Mononuclear cell (primary cell): ENCODE results near the gene ZNF205. TPM values are rescaled to one million over a fixed set of nuclear protein-coding genes. Genes with fewer than 3 reads are reported as not detected.

Source experiments
- H3K27me3 ChIP-seq: 2 replicates; pipeline ENCODE4 v1.6.0; 2011; ENCODE audit warnings: low read length, control low read depth; ENCODE audit not compliant: insufficient read depth
- H3K4me1 ChIP-seq: 2 replicates; pipeline ENCODE4 v1.5.1; 2011; ENCODE audit warnings: mild to moderate bottlenecking, low read length, control low read depth; ENCODE audit not compliant: insufficient read depth
- H3K4me3 ChIP-seq: 2 replicates; pipeline ENCODE4 v1.5.1; 2011; ENCODE audit warnings: mild to moderate bottlenecking, low read length, moderate library complexity
- H3K9me3 ChIP-seq: 2 replicates; pipeline ENCODE4 v1.5.1; 2011; ENCODE audit warnings: low read depth, mild to moderate bottlenecking, control low read depth, low read length
- total RNA-seq: library from RNA; depleted of rRNA; stranded (reverse); fragments of >200 nt; gene quantifications from one replicate; pipeline ENCODE4 v1.2.3, GENCODE V29; 2012

The ZNF205 gene
- total RNA-seq, 1 donor: 0.52 TPM

- H3K9me3 ChIP-seq: no peaks in the 10 kb centered on the region
- no peaks in the 10 kb centered on the region for H3K4me1 ChIP-seq
- H3K4me3 ChIP-seq: no peak overlapping the region
- no peaks in the 10 kb centered on the region for H3K27me3 ChIP-seq
Measured at GRCh38 chr16:3113765-3114479, 1.5 kb downstream of the ZNF205 start.

GRCh38 chr16:3115003-3115402 is 2.6 kb downstream of the ZNF205 start:
- Histone ChIP-seq H3K4me3 (no peak overlapping the region), H3K9me3 (no peaks in the 10 kb centered on the region), H3K27me3 (no peaks in the 10 kb centered on the region), H3K4me1 (no peaks in the 10 kb centered on the region)

GRCh38 chr16:3115561-3115960 is 3.2 kb downstream of the ZNF205 start:
- Histone ChIP-seq H3K27me3 (no peaks in the 10 kb centered on the region), H3K4me3 (no peak overlapping the region), H3K4me1 (no peaks in the 10 kb centered on the region), H3K9me3 (no peaks in the 10 kb centered on the region)

- Histone ChIP-seq H3K4me3 (no peak overlapping the region), H3K27me3 (no peaks in the 10 kb centered on the region), H3K9me3 (no peaks in the 10 kb centered on the region), H3K4me1 (peaks cover 2% of the 10 kb centered on the region)
Measured at GRCh38 chr16:3118204-3118790, 5.9 kb downstream of the ZNF205 start.

- Histone ChIP-seq H3K4me1 (peaks cover 7% of the 10 kb centered on the region), H3K4me3 (no peak overlapping the region), H3K27me3 (no peaks in the 10 kb centered on the region), H3K9me3 (no peaks in the 10 kb centered on the region)
Measured at GRCh38 chr16:3118846-3119245, 6.5 kb downstream of the ZNF205 start.

GRCh38 chr16:3119286-3119685 is 6.9 kb downstream of the ZNF205 start:
- Histone ChIP-seq H3K4me3 (no peak overlapping the region), H3K4me1 (peaks cover 10% of the 10 kb centered on the region), H3K27me3 (no peaks in the 10 kb centered on the region), H3K9me3 (no peaks in the 10 kb centered on the region)

- no peak overlapping the region for H3K4me3 ChIP-seq
- peaks cover 12% of the 10 kb centered on the region for H3K4me1 ChIP-seq
- no peaks in the 10 kb centered on the region for H3K9me3 ChIP-seq
- no peaks in the 10 kb centered on the region for H3K27me3 ChIP-seq
Measured at GRCh38 chr16:3119701-3120408, 7.5 kb downstream of the ZNF205 start.

- Histone ChIP-seq H3K4me1 (peaks cover 18% of the 10 kb centered on the region), H3K9me3 (no peaks in the 10 kb centered on the region), H3K27me3 (no peaks in the 10 kb centered on the region), H3K4me3 (no peak overlapping the region)
Measured at GRCh38 chr16:3120435-3120834, 8.0 kb downstream of the ZNF205 start.

GRCh38 chr16:3121851-3122467 is 9.6 kb downstream of the ZNF205 start:
- Histone ChIP-seq H3K4me3 (no peak overlapping the region), H3K27me3 (no peaks in the 10 kb centered on the region), H3K4me1 (peaks cover 18% of the 10 kb centered on the region), H3K9me3 (no peaks in the 10 kb centered on the region)

GRCh38 chr16:3122926-3123570 is 10.7 kb downstream of the ZNF205 start:
- Histone ChIP-seq H3K4me3 (no peak overlapping the region), H3K4me1 (peaks cover 23% of the 10 kb centered on the region), H3K27me3 (no peaks in the 10 kb centered on the region), H3K9me3 (no peaks in the 10 kb centered on the region)

- H3K4me1 ChIP-seq: peaks cover 35% of the 10 kb centered on the region
- H3K4me3 ChIP-seq: peak overlapping the region; percentile 49
- no peaks in the 10 kb centered on the region for H3K27me3 ChIP-seq
- no peaks in the 10 kb centered on the region for H3K9me3 ChIP-seq
Measured at GRCh38 chr16:3123986-3124886, 11.8 kb downstream of the ZNF205 start.

- H3K4me1 ChIP-seq: peaks cover 48% of the 10 kb centered on the region
- H3K4me3 ChIP-seq: no peak overlapping the region
- H3K27me3 ChIP-seq: no peaks in the 10 kb centered on the region
- H3K9me3 ChIP-seq: no peaks in the 10 kb centered on the region
Measured at GRCh38 chr16:3127745-3128144, 15.4 kb downstream of the ZNF205 start.

- Histone ChIP-seq H3K4me3 (peak overlapping the region; percentile 52), H3K27me3 (no peaks in the 10 kb centered on the region), H3K9me3 (no peaks in the 10 kb centered on the region), H3K4me1 (peaks cover 51% of the 10 kb centered on the region)
Measured at GRCh38 chr16:3129137-3130131, 17.0 kb downstream of the ZNF205 start.
